Skeletal muscle satellite cell (primary cell): ENCODE data around the gene REEP3. TPM values are rescaled to one million over a fixed set of nuclear protein-coding genes. Genes with fewer than 3 reads are reported as not detected.
A peak's percentile ranks its signal among the peaks of the same experiment; 100 is the strongest.
"Not testable (repeated sequence)": the region's sequence is repeated elsewhere in the genome, so short reads cannot be mapped to it uniquely, and the experiment has no call there.

Experiments used
- H3K27me3 ChIP-seq: 2 replicates; pipeline ENCODE4 v1.7.0; 2013; ENCODE audit warnings: low read length; ENCODE audit not compliant: control insufficient read depth, insufficient read depth
- H3K36me3 ChIP-seq: 2 replicates; pipeline ENCODE4 v1.7.0; 2013; ENCODE audit warnings: mild to moderate bottlenecking, control low read depth, low read length; ENCODE audit not compliant: insufficient read depth
- H3K4me1 ChIP-seq: 2 replicates; pipeline ENCODE4 v1.7.0; 2013; ENCODE audit warnings: low read length; ENCODE audit not compliant: control insufficient read depth, insufficient read depth
- H3K4me2 ChIP-seq: 2 replicates; pipeline ENCODE4 v1.7.0; 2013; ENCODE audit warnings: mild to moderate bottlenecking, low read length
- H3K4me3 ChIP-seq: 2 replicates; pipeline ENCODE4 v1.7.0; 2013; ENCODE audit warnings: low read length
- H3K9ac ChIP-seq: 2 replicates; pipeline ENCODE4 v1.7.0; 2013; ENCODE audit warnings: mild to moderate bottlenecking, low read depth, low read length, moderate library complexity
- H3K9me3 ChIP-seq: replicated peaks from 2 replicates; pipeline ENCODE4 v1.7.0; 2013; ENCODE audit warnings: mild to moderate bottlenecking, control low read depth, low read length
- total RNA-seq: library from RNA; depleted of rRNA; stranded (reverse); fragments of >200 nt; gene quantifications from 2 replicates; pipeline ENCODE4 v1.2.3, GENCODE V29; 2012; rRNA removed

The REEP3 gene, protein sequence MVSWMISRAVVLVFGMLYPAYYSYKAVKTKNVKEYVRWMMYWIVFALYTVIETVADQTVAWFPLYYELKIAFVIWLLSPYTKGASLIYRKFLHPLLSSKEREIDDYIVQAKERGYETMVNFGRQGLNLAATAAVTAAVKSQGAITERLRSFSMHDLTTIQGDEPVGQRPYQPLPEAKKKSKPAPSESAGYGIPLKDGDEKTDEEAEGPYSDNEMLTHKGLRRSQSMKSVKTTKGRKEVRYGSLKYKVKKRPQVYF
- total RNA-seq, result 43.9 and 50.7 TPM in 2 replicates

DNA sequence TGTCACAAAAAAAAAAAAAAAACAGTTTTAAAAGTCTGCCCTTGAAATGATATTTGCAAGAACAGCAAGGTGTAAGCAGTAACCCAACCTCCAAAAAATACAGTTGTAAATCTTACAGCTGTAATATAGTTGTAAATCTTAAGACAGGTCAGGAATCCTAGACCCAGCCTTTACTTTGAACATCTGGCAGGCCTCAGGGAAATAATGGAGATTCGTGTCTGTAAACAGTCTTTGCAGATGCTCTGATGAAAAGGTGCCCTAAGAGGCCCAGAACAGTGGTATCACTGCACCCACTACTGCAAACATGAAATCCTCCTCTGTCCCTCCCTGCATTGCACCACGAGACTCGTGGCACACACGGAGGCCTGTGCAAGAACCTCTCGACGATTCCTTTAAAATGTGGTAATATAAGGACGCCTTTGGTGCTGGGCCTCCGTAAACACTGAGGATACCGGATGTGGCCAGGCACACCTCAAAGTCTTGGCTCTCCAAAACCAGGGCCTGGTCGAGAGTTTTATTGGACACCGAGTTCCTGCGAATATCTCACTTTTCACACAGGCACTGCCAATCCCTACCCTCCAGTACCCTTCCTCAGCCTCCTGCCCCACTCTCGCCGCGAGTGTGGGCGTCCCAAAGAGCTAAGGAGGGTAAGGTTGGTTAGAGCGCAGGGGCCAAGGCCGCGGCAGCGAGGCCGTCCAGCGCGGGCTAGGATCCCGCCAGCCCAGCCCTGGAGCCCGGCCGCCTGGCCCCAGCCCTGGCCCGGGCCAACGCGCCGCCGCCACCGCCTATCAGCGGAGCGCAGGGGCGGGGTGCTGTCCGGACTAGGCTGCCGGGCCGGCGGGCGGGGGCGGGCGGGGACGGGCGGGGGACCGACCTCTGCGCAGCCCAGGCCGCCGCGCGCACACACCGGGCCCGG is at the start of gene REEP3:
Gene REEP3, plus strand, starts transcription at position 902 of the 916 bp plus-strand sequence. CDS start 145 bp downstream, outside the sequence.
- Histone ChIP-seq H3K9ac (peak within 1 kb of the TSS; percentile 98), H3K4me3 (peak within 1 kb of the TSS; percentile 91), H3K9me3 (no peaks in the 10 kb centered on the region), H3K4me1 (peaks cover 26% of the 10 kb centered on the region), H3K4me2 (peak within 1 kb of the TSS; percentile 92), H3K36me3 (no peaks in the 10 kb centered on the region), H3K27me3 (no peaks in the 10 kb centered on the region)

DNA sequence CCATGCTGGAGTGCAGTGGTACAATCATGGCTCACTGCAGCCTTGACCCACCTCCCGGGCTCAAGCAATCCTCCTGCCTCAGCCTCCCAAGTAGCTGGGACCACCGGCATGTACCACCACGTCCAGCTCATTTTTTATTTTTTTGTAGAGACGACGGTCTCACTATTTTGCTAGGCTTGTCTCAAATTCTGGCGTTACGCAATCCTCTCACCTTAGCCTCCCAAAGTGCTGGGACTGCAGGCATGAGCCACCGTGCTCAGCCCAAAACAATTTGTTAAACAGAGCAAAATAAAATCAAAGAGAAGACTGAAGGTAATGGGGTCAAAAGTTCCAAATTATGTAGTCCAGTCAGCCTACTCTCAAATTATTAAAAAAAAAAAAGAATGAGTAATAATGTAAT is 46.7 kb upstream of the REEP3 start:
- Histone ChIP-seq H3K9me3 (no peaks in the 10 kb centered on the region), H3K4me3 (no peak overlapping the region), H3K36me3 (no peaks in the 10 kb centered on the region), H3K27me3 (no peaks in the 10 kb centered on the region), H3K9ac (no peak overlapping the region), H3K4me2 (no peak overlapping the region), H3K4me1 (no peaks in the 10 kb centered on the region)

DNA sequence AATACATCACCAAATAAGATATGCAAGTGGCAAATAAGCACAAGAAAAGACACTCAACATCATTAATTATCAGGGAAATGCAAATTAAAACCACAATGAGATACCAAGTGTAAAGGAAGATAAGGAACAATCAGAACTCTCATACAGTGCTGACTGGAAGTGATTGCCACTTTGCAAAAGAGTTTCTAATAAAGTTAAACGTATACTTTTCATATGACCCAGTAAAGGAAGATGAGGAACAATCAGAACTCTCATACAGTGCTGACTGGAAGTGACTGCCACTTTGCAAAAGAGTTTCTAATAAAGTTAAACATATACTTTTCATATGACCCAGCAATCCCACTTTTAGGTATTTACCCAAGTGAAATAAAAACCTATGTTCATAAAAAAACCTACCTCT is 43.3 kb upstream of the REEP3 start:
- no peaks in the 10 kb centered on the region for H3K4me1 ChIP-seq
- H3K4me3 ChIP-seq, result no peak overlapping the region
- H3K36me3 ChIP-seq, result no peaks in the 10 kb centered on the region
- H3K27me3 ChIP-seq, result no peaks in the 10 kb centered on the region
- no peak overlapping the region for H3K4me2 ChIP-seq
- no peak overlapping the region for H3K9ac ChIP-seq
- no peaks in the 10 kb centered on the region for H3K9me3 ChIP-seq

DNA sequence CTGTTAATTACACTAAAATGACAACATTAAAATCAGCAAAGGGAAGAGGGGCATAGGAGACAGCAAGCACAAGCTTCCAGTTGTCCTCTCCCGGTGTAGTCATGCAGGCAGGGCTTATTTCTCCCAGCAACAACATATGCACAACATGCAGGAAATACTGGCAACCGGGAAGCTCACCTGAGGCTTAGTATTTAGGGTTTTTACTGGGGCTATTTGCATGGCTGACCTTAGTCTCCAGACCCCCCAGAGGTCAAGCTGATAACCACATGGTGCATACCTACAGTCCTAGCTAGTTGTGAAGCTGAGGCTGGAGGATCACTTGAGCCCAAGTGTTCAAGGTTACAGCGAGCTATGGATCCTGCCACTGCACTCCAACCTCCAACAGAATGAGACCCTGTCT is 42.6 kb upstream of the REEP3 start:
- H3K27me3 ChIP-seq, result no peaks in the 10 kb centered on the region
- no peak overlapping the region for H3K4me3 ChIP-seq
- no peaks in the 10 kb centered on the region for H3K9me3 ChIP-seq
- H3K9ac ChIP-seq, result no peak overlapping the region
- no peak overlapping the region for H3K4me2 ChIP-seq
- no peaks in the 10 kb centered on the region for H3K4me1 ChIP-seq
- H3K36me3 ChIP-seq, result no peaks in the 10 kb centered on the region

DNA sequence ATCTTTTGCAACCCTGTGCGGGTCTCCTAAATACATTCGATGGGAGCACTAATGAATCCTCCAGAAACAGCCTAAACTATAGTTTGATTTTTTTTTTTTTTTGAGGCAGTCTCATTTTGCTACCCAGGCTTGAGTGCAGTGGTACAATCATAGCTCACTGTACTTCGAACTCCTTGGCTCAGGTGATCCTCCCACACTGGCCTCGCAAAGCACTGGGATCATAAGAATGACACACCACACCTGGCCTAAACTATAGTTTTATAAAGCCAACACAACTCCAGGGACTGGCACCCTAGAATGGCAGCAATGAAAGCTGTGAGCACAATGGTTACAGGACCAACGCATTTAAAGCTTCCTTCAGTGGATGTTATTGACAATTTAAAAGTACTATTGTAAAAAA is 41.0 kb upstream of the REEP3 start:
- Histone ChIP-seq H3K9ac (no peak overlapping the region), H3K4me3 (no peak overlapping the region), H3K27me3 (no peaks in the 10 kb centered on the region), H3K4me1 (no peaks in the 10 kb centered on the region), H3K9me3 (no peaks in the 10 kb centered on the region), H3K4me2 (no peak overlapping the region), H3K36me3 (no peaks in the 10 kb centered on the region)

DNA sequence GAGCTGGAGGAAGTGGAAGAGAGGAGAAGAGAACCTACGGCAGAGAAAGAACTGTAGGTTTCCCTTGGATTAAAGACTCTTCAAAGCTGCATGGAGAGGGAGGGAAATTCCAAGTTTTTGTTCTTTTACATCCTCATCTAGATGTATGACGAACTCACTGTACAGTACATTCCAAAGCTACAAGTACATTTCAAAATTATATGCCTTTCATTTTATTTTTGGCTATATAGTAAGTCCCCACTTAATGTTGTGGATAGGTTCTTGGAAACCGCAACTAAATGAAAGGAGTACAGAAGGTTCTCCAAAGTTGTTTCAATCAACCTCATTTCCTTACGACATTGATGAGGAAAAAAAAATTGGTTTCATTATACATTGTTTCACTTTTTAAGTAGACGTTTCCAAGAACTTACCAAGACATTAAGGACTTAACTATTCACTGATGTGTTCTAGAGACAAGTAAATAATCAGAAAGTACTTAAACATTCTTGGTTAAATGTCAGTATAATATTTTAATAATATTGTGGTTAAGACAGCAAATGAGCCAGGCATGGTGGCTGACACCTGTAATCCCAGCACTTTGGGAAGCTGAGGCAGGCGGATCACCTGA is 39.3 kb upstream of the REEP3 start:
- no peaks in the 10 kb centered on the region for H3K27me3 ChIP-seq
- no peaks in the 10 kb centered on the region for H3K9me3 ChIP-seq
- H3K4me1 ChIP-seq, result no peaks in the 10 kb centered on the region
- no peak overlapping the region for H3K4me2 ChIP-seq
- no peaks in the 10 kb centered on the region for H3K36me3 ChIP-seq
- H3K4me3 ChIP-seq, result no peak overlapping the region
- H3K9ac ChIP-seq, result no peak overlapping the region

DNA sequence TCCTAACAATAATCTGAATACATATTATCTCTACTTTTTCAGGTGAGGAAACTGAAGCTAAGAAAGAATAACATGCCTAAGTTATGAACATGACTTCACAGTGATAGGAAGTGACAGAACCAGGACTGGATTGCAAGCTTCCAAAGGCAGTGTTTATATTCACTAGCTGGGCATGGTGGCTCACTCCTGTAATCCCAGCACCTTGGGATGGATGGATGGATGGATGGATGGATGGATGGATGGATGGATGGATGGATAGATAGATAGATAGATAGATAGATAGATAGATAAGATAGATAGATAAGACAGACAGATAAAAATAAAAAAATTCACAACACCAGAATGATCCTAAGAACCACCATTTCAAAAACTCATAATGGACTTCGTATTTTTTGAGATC is 37.2 kb upstream of the REEP3 start:
- Histone ChIP-seq H3K4me3 (no peak overlapping the region), H3K36me3 (no peaks in the 10 kb centered on the region), H3K9ac (no peak overlapping the region), H3K4me2 (no peak overlapping the region), H3K9me3 (no peaks in the 10 kb centered on the region), H3K27me3 (no peaks in the 10 kb centered on the region), H3K4me1 (no peaks in the 10 kb centered on the region)

DNA sequence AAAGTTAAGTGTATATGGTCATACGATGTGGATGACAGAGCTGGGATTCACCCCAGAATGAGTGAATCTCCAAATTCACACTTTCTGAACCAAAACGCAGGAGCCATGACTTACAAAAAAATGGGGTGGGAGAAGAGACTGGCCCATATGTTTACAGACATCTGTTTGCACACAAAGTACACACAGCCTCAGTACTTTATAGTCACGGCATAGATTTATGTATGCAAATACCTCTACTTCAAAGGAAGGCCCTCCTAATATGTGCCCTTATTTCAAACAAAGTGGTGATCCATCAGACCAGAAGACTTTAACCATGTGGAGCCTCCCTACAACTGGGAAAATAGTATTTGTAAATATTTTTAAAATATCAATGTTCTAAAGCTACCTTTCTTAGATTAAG is 33.2 kb upstream of the REEP3 start:
- Histone ChIP-seq H3K4me2 (no peak overlapping the region), H3K9ac (no peak overlapping the region), H3K9me3 (no peaks in the 10 kb centered on the region), H3K4me1 (peaks cover 17% of the 10 kb centered on the region), H3K27me3 (no peaks in the 10 kb centered on the region), H3K36me3 (no peaks in the 10 kb centered on the region), H3K4me3 (no peak overlapping the region)

DNA sequence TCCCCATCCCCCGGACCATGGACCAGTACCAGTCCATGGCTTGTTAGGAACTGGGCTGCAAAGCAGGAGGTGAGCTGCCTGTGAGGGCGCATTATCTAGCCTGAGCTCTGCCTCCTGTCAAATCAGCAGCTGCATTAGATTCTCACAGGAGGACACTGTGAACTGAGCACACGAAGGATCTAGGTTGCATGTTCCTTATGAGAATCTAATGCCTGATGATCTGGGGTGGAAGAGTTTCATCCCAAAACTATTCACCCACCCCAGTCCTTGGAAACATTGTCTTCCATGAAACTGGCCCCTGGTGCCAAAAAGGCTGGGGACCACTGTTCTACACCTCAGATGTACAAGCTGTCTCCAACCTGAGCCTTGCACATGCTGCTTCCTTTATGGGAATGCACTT is 31.4 kb upstream of the REEP3 start:
- no peak overlapping the region for H3K4me3 ChIP-seq
- H3K9me3 ChIP-seq, result no peaks in the 10 kb centered on the region
- H3K27me3 ChIP-seq, result no peaks in the 10 kb centered on the region
- H3K36me3 ChIP-seq, result no peaks in the 10 kb centered on the region
- H3K9ac ChIP-seq, result no peak overlapping the region
- H3K4me1 ChIP-seq, result peaks cover 20% of the 10 kb centered on the region
- no peak overlapping the region for H3K4me2 ChIP-seq

DNA sequence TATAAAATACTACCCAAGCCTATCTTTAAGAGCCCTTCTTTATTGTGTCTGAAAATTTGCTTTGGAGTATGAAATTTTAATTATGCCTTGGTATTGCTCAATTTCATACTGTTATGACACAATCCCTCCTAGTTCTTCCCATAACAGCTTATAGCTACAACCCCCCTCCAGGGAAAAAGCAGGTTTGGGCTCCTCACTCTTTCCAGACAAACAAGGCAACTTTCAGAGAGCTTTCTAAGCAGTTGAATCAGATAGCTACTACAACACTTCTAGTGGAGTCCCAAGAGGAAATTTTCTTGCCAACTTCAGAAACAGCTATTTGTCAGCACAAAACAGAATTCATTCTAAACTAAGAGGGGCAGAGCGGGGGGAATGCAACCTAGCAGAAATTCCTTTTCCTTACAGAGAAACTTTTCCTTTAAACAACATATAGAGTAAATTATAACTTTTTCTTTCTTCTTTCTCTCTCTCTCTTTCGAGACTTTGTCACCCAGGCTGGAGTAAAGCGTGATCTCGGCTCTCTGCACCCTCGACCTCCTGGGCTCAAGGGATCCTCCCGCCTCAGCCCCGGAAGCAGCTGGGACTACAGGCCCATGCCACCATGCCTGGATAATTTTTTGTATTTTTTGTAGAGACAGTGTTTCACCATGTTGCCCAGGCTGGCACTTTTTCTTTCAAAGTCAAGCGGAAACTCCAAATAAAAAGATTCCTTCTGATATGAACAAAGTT is 29.4 kb upstream of the REEP3 start:
- Histone ChIP-seq H3K4me1 (peaks cover 20% of the 10 kb centered on the region), H3K9ac (peak overlapping the region; percentile 67), H3K36me3 (no peaks in the 10 kb centered on the region), H3K27me3 (no peaks in the 10 kb centered on the region), H3K9me3 (no peaks in the 10 kb centered on the region), H3K4me2 (peak overlapping the region; percentile 71), H3K4me3 (peak overlapping the region; percentile 38)

DNA sequence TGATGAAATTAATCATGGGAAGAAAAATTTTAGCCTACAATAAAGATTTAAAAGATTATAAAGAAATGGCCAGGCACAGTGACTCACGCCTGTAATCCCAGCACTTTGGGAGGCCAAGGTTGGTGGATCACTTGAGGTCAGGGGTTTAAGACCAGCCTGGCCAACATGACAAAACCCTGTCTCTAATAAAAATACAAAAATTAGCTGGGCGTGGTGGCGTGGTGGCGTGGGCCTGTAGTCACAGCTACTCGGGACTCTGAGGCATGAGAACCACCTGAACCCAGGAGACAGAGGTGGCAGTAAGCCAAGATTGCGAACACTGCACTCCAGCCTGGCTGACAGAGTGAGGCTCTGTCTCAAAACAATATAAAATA is 28.9 kb upstream of the REEP3 start:
- peaks cover 20% of the 10 kb centered on the region for H3K4me1 ChIP-seq
- peak overlapping the region; percentile 67 for H3K9ac ChIP-seq
- H3K36me3 ChIP-seq, H3K9me3 ChIP-seq, H3K27me3 ChIP-seq: not testable (repeated sequence)
- H3K4me2 ChIP-seq, result peak overlapping the region; percentile 71
- H3K4me3 ChIP-seq, result peak overlapping the region; percentile 38
